Panc1 (cell line): ENCODE measurements around the gene APOL6.
"Not testable (repeated sequence)": the region's sequence is repeated elsewhere in the genome, so short reads cannot be mapped to it uniquely, and the experiment has no call there.

ENCODE experiments used
- POLR2AphosphoS5 ChIP-seq: IDR thresholded peaks from 2 replicates; pipeline ENCODE4 v1.6.1; 2012; ENCODE audit warnings: mild to moderate bottlenecking, low read depth, low read length, moderate library complexity
- TF ChIP-seq, protein P1 (sequence below): fragments of 450-650 bp; IDR thresholded peaks from 2 replicates; pipeline ENCODE4 v1.5.1; 2017; ENCODE audit warnings: mild to moderate bottlenecking

DNA sequence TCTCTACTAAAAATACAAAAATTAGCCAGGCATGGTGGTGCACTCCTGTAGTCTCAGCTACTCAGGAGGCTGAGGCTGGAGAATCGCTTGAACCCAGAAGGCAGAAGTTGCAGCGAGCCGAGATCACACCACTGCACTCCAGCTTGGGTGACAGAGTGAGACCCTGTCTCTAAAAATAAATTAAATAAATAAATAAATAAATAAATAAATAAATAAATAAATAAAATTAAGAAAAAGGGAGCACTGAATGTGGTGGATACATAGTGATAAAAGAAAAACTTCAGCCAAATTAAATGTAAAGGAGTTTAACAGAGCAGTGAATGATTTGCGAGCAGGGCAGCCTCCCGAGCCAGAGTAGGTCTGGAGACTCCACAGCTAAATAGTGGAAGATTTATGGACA lies 24.4 kb upstream of the APOL6 start:
- TF ChIP-seq, protein P1, sequence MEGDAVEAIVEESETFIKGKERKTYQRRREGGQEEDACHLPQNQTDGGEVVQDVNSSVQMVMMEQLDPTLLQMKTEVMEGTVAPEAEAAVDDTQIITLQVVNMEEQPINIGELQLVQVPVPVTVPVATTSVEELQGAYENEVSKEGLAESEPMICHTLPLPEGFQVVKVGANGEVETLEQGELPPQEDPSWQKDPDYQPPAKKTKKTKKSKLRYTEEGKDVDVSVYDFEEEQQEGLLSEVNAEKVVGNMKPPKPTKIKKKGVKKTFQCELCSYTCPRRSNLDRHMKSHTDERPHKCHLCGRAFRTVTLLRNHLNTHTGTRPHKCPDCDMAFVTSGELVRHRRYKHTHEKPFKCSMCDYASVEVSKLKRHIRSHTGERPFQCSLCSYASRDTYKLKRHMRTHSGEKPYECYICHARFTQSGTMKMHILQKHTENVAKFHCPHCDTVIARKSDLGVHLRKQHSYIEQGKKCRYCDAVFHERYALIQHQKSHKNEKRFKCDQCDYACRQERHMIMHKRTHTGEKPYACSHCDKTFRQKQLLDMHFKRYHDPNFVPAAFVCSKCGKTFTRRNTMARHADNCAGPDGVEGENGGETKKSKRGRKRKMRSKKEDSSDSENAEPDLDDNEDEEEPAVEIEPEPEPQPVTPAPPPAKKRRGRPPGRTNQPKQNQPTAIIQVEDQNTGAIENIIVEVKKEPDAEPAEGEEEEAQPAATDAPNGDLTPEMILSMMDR, result not testable (repeated sequence)
- TF ChIP-seq POLR2AphosphoS5, result not testable (repeated sequence)
